Measurements from ENCODE around the gene FAM241B. TPM values are rescaled to one million over a fixed set of nuclear protein-coding genes. Genes with fewer than 3 reads are reported as not detected.
A peak's percentile ranks its signal among the peaks of the same experiment; 100 is the strongest.

The FAM241B gene, protein sequence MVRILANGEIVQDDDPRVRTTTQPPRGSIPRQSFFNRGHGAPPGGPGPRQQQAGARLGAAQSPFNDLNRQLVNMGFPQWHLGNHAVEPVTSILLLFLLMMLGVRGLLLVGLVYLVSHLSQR
- total RNA-seq (2012; rRNA removed): not detected in 2 replicates

DNA sequence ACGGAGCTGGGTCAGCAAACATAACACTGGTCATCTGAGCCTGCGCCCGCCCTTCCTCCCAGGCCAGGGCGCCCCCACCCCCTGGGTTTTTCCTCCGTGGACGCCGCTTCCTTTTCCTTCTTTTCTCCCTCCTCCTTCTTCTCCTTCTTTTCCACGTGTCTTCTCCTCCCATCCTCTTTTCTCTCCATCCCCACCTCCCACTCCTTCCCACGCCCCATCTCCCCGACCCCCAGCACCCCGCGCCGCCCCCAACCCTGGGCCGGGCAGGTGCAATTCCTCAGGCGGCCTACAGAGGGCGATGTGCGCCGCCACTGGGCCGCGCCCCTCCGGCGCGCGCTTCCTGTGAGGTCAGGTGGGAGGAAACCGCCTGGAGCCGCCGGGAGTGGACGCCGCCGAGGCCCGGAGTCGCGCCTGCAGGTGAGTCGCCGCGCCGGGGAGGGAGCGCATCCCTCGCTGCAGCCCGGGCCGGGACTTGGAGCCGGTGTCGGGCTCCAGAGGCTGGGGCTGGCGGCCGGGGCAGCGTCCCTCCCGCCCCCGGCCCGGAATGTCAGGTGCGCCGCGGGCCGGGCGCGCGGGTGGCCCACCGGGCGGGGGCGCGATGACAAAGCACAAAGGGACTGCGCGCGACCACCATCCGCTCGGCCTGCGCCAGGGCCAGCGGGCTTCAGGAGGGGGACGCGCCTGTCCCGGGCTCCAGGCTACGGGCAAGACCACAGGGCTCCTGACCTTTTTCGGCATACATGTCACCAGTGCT is at the start of gene FAM241B:
Gene FAM241B, plus strand, starts transcription at position 351 of the 754 bp plus-strand sequence. CDS start 1,497 bp downstream, outside the sequence.
- peak within 1 kb of the TSS; percentile 76 for H3K4me2 ChIP-seq (ENCODE audit: low read length)
- H3K4me3 ChIP-seq (ENCODE audit: low read length): peak within 1 kb of the TSS; percentile 61
- no peak within 1 kb of the TSS for H3K9ac ChIP-seq (ENCODE audit: low read depth, low read length)
- no peaks in the 10 kb centered on the region for H3K9me3 ChIP-seq (replicated peaks; ENCODE audit: low read length)
- H3K27me3 ChIP-seq (ENCODE audit: control insufficient read depth, insufficient read depth, low read length): peaks cover 60% of the 10 kb centered on the region
- no peaks in the 10 kb centered on the region for H3K36me3 ChIP-seq (ENCODE audit: insufficient read depth, low read length)
- H3K4me1 ChIP-seq (ENCODE audit: control insufficient read depth, insufficient read depth, low read length): no peaks in the 10 kb centered on the region

DNA sequence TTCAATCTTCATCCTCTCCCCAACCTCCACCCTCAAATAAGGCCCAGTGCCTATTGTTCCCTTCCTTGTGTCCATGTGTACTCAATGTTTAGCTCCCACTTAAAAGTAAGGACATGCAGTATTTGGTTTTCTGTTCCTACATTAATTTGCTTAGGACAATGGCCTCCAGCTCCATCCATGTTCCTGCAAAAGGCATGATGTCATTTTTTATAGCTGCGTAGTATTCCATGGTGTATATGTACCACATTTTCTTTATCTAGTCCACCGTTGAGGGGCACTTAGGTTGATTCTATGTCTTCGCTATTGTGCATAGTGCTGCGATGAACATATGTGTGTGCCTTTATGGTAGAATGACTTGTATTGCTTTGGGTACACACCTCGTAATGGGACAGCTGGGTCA is 49.6 kb upstream of the FAM241B start:
- Histone ChIP-seq H3K9ac (ENCODE audit: low read depth, low read length) (no peak overlapping the region), H3K36me3 (ENCODE audit: insufficient read depth, low read length) (no peaks in the 10 kb centered on the region), H3K4me1 (ENCODE audit: control insufficient read depth, insufficient read depth, low read length) (no peaks in the 10 kb centered on the region), H3K27me3 (ENCODE audit: control insufficient read depth, insufficient read depth, low read length) (peaks cover 87% of the 10 kb centered on the region), H3K4me3 (ENCODE audit: low read length) (no peak overlapping the region), H3K4me2 (ENCODE audit: low read length) (no peak overlapping the region), H3K9me3 (replicated peaks; ENCODE audit: low read length) (no peaks in the 10 kb centered on the region)

DNA sequence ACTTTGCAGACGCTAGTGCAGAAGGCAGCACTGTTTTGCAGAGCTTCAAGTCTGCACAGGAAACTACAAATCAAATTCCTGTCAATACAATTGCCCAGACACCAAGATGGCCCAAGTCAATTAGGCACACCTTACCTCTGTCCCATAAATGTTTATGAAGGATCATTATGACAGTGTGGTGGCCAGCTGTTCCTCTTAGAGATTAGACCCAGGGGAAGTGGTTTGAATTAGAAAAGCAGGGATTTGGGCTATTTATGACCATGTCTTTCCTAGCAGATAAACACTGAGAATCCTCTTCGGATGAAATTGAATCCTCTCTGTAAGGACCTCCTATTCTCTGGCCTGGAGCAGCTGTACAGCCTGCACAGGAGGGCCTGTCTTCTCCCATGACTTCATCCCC is 46.9 kb upstream of the FAM241B start:
- Histone ChIP-seq H3K36me3 (ENCODE audit: insufficient read depth, low read length) (no peaks in the 10 kb centered on the region), H3K4me1 (ENCODE audit: control insufficient read depth, insufficient read depth, low read length) (no peaks in the 10 kb centered on the region), H3K4me3 (ENCODE audit: low read length) (no peak overlapping the region), H3K4me2 (ENCODE audit: low read length) (no peak overlapping the region), H3K27me3 (ENCODE audit: control insufficient read depth, insufficient read depth, low read length) (peaks cover 82% of the 10 kb centered on the region), H3K9ac (ENCODE audit: low read depth, low read length) (no peak overlapping the region), H3K9me3 (replicated peaks; ENCODE audit: low read length) (no peaks in the 10 kb centered on the region)

DNA sequence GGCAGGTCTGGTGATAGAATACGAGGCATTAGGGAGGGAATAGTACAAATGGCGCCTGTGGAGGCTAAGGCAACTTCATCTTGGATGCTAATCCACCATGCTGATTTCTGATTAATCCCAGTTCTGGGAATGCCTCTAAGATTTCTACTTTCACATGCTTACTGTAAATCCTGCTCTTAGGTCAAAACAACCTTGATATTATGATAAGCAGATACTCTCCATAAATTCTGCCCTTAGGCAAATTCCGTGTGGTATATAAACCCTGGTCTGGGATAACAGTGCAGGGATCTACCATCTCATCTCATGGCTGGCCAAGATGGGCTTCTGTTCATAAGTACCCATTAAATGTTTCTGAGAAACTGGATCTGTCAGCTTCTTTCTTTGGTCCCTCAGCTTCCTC is 45.4 kb upstream of the FAM241B start:
- Histone ChIP-seq H3K4me2 (ENCODE audit: low read length) (no peak overlapping the region), H3K36me3 (ENCODE audit: insufficient read depth, low read length) (no peaks in the 10 kb centered on the region), H3K9ac (ENCODE audit: low read depth, low read length) (no peak overlapping the region), H3K4me1 (ENCODE audit: control insufficient read depth, insufficient read depth, low read length) (no peaks in the 10 kb centered on the region), H3K9me3 (replicated peaks; ENCODE audit: low read length) (no peaks in the 10 kb centered on the region), H3K4me3 (ENCODE audit: low read length) (no peak overlapping the region), H3K27me3 (ENCODE audit: control insufficient read depth, insufficient read depth, low read length) (peaks cover 80% of the 10 kb centered on the region)

DNA sequence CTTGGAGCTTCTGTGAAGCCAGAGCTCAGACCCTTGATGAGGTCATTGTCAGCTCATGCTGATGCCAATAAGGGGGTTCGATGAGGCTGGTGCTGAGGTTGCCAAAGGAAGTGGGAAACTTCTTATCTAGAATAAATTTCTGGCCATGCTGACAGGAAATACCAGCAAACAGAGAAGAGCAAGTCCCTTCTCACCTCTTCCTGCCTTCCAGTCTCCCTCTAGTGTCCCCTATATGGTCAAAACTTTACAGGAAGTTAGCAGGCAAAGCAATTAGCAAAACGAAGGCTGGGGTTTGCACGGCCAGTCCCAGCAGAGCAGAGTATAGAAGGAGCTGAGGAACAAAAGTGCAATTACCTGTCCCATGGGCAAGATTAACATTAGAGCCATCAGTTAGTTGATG is 41.7 kb upstream of the FAM241B start:
- Histone ChIP-seq H3K4me1 (ENCODE audit: control insufficient read depth, insufficient read depth, low read length) (no peaks in the 10 kb centered on the region), H3K4me2 (ENCODE audit: low read length) (no peak overlapping the region), H3K9me3 (replicated peaks; ENCODE audit: low read length) (no peaks in the 10 kb centered on the region), H3K27me3 (ENCODE audit: control insufficient read depth, insufficient read depth, low read length) (peaks cover 55% of the 10 kb centered on the region), H3K36me3 (ENCODE audit: insufficient read depth, low read length) (no peaks in the 10 kb centered on the region), H3K4me3 (ENCODE audit: low read length) (no peak overlapping the region), H3K9ac (ENCODE audit: low read depth, low read length) (no peak overlapping the region)

DNA sequence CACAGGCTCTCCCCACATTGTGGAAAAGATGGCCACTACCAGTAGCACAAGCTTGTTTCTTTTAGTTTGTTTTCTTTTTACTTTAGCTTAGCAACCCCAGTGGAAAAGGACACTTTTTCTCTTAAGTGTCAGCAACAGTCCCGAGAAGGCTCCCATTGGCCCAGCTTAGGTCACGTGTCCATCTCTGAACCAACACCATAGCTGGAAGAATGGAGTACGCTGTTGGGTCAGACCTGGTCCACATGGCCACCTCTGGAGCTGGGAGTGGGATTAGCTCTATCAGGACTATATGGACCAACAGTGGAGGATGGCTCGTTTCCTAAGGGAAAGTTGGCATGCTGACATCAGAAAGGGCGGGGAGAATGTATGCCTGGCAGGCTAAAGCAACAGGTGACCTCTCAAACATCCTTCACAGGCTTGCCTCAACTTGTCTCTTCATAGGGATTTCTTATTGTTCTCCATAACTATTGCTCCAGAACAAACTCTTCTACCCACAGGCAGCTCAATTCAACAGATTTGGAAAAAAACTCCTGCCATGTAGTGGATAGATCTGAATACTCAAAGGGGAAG is 29.2 kb upstream of the FAM241B start:
- Histone ChIP-seq H3K27me3 (ENCODE audit: control insufficient read depth, insufficient read depth, low read length) (peaks cover 61% of the 10 kb centered on the region), H3K4me2 (ENCODE audit: low read length) (no peak overlapping the region), H3K9ac (ENCODE audit: low read depth, low read length) (no peak overlapping the region), H3K4me3 (ENCODE audit: low read length) (no peak overlapping the region), H3K36me3 (ENCODE audit: insufficient read depth, low read length) (no peaks in the 10 kb centered on the region), H3K9me3 (replicated peaks; ENCODE audit: low read length) (no peaks in the 10 kb centered on the region), H3K4me1 (ENCODE audit: control insufficient read depth, insufficient read depth, low read length) (no peaks in the 10 kb centered on the region)

DNA sequence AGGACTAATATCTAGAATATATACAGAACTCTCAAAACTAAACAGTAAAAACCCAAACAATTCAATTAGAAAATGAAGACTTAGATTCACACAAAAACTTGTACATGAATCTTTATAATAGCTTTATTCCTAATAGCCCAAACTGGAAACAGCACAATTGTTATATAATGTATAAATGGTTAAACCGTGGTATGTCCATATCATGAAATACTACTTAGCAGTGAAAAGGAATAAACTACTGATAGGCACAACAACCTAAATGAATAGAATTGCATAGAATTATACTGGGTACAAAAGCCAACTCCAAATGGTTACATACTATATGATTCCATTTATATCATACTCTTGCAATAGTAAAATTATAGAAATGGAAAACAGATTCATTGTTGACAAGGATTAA is 21.0 kb upstream of the FAM241B start:
- Histone ChIP-seq H3K36me3 (ENCODE audit: insufficient read depth, low read length) (no peaks in the 10 kb centered on the region), H3K27me3 (ENCODE audit: control insufficient read depth, insufficient read depth, low read length) (peaks cover 39% of the 10 kb centered on the region), H3K9me3 (replicated peaks; ENCODE audit: low read length) (no peaks in the 10 kb centered on the region), H3K4me2 (ENCODE audit: low read length) (no peak overlapping the region), H3K4me3 (ENCODE audit: low read length) (no peak overlapping the region), H3K9ac (ENCODE audit: low read depth, low read length) (no peak overlapping the region), H3K4me1 (ENCODE audit: control insufficient read depth, insufficient read depth, low read length) (no peaks in the 10 kb centered on the region)

DNA sequence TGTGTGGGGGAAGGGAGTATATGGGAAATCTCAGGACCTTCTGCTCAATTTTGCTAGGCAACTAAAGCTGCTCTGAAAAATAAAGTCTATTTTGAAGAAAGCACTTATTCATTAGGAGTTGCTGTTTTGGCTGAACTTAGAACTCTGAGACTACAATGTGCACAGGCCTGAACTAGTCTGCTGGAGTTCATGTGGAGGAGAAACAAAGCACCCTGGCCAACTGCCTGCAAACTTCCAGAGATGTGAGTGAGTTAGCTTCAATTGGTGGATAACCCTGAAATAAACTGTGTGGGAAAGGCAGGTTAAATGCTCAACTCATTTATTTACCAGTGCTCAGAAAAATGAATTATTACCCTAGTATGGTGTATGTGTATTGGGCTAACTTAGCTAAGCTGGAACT is 17.3 kb upstream of the FAM241B start:
- H3K4me2 ChIP-seq (ENCODE audit: low read length): no peak overlapping the region
- H3K9ac ChIP-seq (ENCODE audit: low read depth, low read length): no peak overlapping the region
- no peaks in the 10 kb centered on the region for H3K4me1 ChIP-seq (ENCODE audit: control insufficient read depth, insufficient read depth, low read length)
- H3K4me3 ChIP-seq (ENCODE audit: low read length): no peak overlapping the region
- H3K27me3 ChIP-seq (ENCODE audit: control insufficient read depth, insufficient read depth, low read length): peaks cover 45% of the 10 kb centered on the region
- no peaks in the 10 kb centered on the region for H3K36me3 ChIP-seq (ENCODE audit: insufficient read depth, low read length)
- H3K9me3 ChIP-seq (replicated peaks; ENCODE audit: low read length): no peaks in the 10 kb centered on the region

DNA sequence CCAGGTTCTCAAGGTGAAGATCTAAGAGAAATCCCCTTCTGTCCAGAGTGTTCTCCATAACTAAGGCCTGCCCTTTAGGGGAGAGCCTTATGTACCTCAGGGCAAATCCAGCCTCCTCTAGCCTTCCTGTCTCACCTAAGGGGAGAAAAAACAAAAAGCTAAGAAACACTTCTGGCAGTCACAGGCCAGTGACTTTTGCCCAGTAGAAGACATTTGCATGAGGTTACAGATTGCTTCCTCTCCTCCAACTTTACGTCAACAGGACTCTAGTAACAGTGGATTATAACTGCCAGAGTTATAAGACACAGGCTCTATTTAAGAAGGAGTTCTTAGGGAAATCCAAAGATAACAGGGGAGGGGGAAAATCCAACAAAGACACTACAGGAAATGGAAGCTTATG is 15.9 kb upstream of the FAM241B start:
- H3K4me2 ChIP-seq (ENCODE audit: low read length): no peak overlapping the region
- no peaks in the 10 kb centered on the region for H3K4me1 ChIP-seq (ENCODE audit: control insufficient read depth, insufficient read depth, low read length)
- H3K4me3 ChIP-seq (ENCODE audit: low read length): no peak overlapping the region
- H3K9me3 ChIP-seq (replicated peaks; ENCODE audit: low read length): no peaks in the 10 kb centered on the region
- no peaks in the 10 kb centered on the region for H3K36me3 ChIP-seq (ENCODE audit: insufficient read depth, low read length)
- no peak overlapping the region for H3K9ac ChIP-seq (ENCODE audit: low read depth, low read length)
- peaks cover 47% of the 10 kb centered on the region for H3K27me3 ChIP-seq (ENCODE audit: control insufficient read depth, insufficient read depth, low read length)

DNA sequence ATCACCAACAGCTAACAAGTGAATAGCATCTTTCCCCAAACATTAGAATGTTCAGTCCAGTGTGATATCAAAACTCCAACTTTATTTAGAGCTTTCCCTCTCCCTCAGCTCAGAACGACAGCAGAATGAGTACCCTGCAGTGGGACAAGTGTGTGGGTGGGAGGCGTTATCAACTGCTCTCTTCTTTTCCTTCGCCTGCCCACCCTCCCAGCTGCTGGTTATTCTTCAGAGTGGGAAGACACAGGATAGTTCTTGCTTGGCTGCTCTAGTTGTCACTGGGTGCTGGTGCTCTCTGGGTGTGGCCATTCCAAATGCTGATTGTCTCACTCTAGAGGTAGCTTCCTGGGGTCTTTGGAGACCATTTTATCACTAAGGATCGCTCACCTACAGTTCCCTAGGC is 13.7 kb upstream of the FAM241B start:
- no peaks in the 10 kb centered on the region for H3K36me3 ChIP-seq (ENCODE audit: insufficient read depth, low read length)
- H3K27me3 ChIP-seq (ENCODE audit: control insufficient read depth, insufficient read depth, low read length): peaks cover 62% of the 10 kb centered on the region
- no peak overlapping the region for H3K4me2 ChIP-seq (ENCODE audit: low read length)
- H3K4me1 ChIP-seq (ENCODE audit: control insufficient read depth, insufficient read depth, low read length): no peaks in the 10 kb centered on the region
- H3K9ac ChIP-seq (ENCODE audit: low read depth, low read length): no peak overlapping the region
- H3K9me3 ChIP-seq (replicated peaks; ENCODE audit: low read length): no peaks in the 10 kb centered on the region
- H3K4me3 ChIP-seq (ENCODE audit: low read length): no peak overlapping the region

DNA sequence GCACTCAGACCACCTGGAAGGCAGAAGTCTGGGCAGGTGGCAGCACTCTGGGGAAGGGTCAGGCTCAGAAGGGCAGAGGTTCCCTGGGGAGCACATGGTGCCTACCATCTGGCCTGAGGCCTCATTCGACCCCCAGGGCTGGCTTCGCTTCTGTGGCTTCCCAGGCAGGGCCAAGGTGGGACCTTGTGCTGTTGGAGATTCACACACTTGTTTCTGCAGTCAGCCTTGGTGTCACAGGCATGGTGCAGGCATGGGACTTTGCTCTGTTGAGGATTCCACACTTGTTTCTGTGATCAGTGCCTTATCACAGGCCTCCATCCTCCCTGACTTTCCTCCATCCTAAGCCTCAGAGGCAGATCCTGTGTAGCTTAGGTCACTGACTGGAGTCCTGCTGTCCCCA is 11.3 kb upstream of the FAM241B start:
- peaks cover 68% of the 10 kb centered on the region for H3K27me3 ChIP-seq (ENCODE audit: control insufficient read depth, insufficient read depth, low read length)
- H3K9ac ChIP-seq (ENCODE audit: low read depth, low read length): no peak overlapping the region
- H3K4me2 ChIP-seq (ENCODE audit: low read length): no peak overlapping the region
- H3K9me3 ChIP-seq (replicated peaks; ENCODE audit: low read length): no peaks in the 10 kb centered on the region
- H3K4me3 ChIP-seq (ENCODE audit: low read length): no peak overlapping the region
- no peaks in the 10 kb centered on the region for H3K36me3 ChIP-seq (ENCODE audit: insufficient read depth, low read length)
- H3K4me1 ChIP-seq (ENCODE audit: control insufficient read depth, insufficient read depth, low read length): no peaks in the 10 kb centered on the region

DNA sequence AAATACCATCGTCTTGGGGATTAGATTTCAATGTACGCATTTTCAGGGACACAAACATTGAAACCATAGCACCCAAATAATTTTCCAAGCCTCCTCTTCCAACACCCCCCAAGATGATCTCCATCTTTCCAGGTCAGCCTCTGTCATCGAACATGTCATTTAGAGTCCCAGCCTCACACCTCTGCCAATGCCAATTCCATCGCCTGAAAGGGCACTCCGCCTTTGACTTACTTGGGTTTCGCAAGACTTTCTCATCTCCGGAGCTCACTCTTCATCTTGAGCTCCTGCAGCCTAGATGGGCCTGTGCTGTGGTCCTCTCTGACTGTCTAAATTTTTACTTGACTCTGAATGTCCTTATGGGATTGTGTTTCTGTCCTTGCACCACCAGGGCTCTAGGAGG is 10.4 kb upstream of the FAM241B start:
- peaks cover 66% of the 10 kb centered on the region for H3K27me3 ChIP-seq (ENCODE audit: control insufficient read depth, insufficient read depth, low read length)
- H3K4me1 ChIP-seq (ENCODE audit: control insufficient read depth, insufficient read depth, low read length): no peaks in the 10 kb centered on the region
- no peak overlapping the region for H3K4me2 ChIP-seq (ENCODE audit: low read length)
- H3K4me3 ChIP-seq (ENCODE audit: low read length): no peak overlapping the region
- H3K9me3 ChIP-seq (replicated peaks; ENCODE audit: low read length): no peaks in the 10 kb centered on the region
- no peak overlapping the region for H3K9ac ChIP-seq (ENCODE audit: low read depth, low read length)
- H3K36me3 ChIP-seq (ENCODE audit: insufficient read depth, low read length): no peaks in the 10 kb centered on the region

Data from skeletal muscle satellite cell (primary cell).